SU-DHL-6 (cell line): ENCODE data around the gene CACNG3.

Experiments used
- EZH2phosphoT487 ChIP-seq: fragments of 200-600 bp; sonication (generic), shearing (Covaris generic); conservative IDR thresholded peaks from 2 replicates; pipeline ENCODE4 v1.6.1; 2018; ENCODE audit warnings: mild to moderate bottlenecking, antibody characterized with exemption, low read length, moderate library complexity, mixed read lengths
- TF ChIP-seq, protein P1 (sequence below): fragments of 200-600 bp; sonication (generic); IDR thresholded peaks from one replicate; pipeline ENCODE4 v1.5.1; 2017; ENCODE audit warnings: antibody characterized with exemption, mild to moderate bottlenecking, low read length, moderate library complexity; ENCODE audit not compliant: insufficient read depth, poor library complexity, severe bottlenecking

DNA sequence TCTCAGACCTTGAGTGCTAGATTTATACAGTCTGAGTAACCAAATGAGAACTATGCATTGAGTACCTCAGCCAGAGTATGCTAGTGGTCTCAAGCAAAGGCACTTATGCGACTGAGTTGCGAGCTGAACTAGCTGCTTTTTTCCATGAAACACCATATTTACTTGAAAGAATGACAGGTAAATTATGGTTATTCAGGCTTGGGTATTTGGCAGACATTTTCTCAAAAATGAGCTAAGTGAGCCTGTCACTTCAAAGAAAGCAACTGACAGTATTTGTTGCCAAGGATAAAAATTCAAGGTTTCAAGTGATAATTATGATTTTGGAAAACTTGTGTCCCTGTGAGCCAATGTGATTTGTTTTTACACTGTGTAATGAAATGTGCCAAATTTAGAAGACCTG is 19.3 kb downstream of the CACNG3 start:
- no peak for TF ChIP-seq EZH2phosphoT487
- TF ChIP-seq, protein P1, sequence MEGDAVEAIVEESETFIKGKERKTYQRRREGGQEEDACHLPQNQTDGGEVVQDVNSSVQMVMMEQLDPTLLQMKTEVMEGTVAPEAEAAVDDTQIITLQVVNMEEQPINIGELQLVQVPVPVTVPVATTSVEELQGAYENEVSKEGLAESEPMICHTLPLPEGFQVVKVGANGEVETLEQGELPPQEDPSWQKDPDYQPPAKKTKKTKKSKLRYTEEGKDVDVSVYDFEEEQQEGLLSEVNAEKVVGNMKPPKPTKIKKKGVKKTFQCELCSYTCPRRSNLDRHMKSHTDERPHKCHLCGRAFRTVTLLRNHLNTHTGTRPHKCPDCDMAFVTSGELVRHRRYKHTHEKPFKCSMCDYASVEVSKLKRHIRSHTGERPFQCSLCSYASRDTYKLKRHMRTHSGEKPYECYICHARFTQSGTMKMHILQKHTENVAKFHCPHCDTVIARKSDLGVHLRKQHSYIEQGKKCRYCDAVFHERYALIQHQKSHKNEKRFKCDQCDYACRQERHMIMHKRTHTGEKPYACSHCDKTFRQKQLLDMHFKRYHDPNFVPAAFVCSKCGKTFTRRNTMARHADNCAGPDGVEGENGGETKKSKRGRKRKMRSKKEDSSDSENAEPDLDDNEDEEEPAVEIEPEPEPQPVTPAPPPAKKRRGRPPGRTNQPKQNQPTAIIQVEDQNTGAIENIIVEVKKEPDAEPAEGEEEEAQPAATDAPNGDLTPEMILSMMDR, result no peak
